Memory B cell (primary cell): ENCODE data around the gene PLAC8L1.
"Not testable (repeated sequence)": the region's sequence is repeated elsewhere in the genome, so short reads cannot be mapped to it uniquely, and the experiment has no call there.

Experiments used
- ATAC-seq: fragments of 150-1000 bp; cut with Tn5 transposase; 2 replicates; pipeline ENCODE4 v1.10.0; 2021; ENCODE audit warnings: low read depth, mild to moderate bottlenecking, moderate library complexity
- DNase-seq, 2 donors: peaks; one replicate each; pipeline ENCODE4 v3.0.0; 2022; ENCODE audit warnings: low spot score in 2 of 2
- H3K27ac Mint-ChIP-seq: one replicate; pipeline ENCODE4 v1.8.0; 2022; ENCODE audit warnings: mild to moderate bottlenecking, moderate library complexity, mixed read lengths
- H3K27me3 Mint-ChIP-seq: one replicate; pipeline ENCODE4 v1.8.0; 2022; ENCODE audit warnings: mixed read lengths
- H3K36me3 Mint-ChIP-seq: one replicate; pipeline ENCODE4 v1.8.0; 2022; ENCODE audit warnings: mild to moderate bottlenecking, mixed read lengths
- H3K4me1 Mint-ChIP-seq: one replicate; pipeline ENCODE4 v1.8.0; 2022; ENCODE audit warnings: mixed read lengths
- H3K4me3 Mint-ChIP-seq: one replicate; pipeline ENCODE4 v1.8.0; 2022; ENCODE audit warnings: mild to moderate bottlenecking, moderate library complexity, mixed read lengths
- H3K9me3 Mint-ChIP-seq: one replicate; pipeline ENCODE4 v1.8.0; 2022; ENCODE audit warnings: mixed read lengths

PLAC8L1 gene

GRCh38 chr5:146105477-146105876 lies at the start of gene PLAC8L1:
Gene PLAC8L1 (minus strand): TSS chr5:146105577. CDS start chr5:146104311, 1,266 bp downstream.
- DNase-seq (no peak), ATAC-seq (no peak)
- H3K4me1 Mint-ChIP-seq: peaks cover 5% of the 10 kb centered on the region
- no peak within 1 kb of the TSS for H3K27ac Mint-ChIP-seq
- no peaks in the 10 kb centered on the region for H3K9me3 Mint-ChIP-seq
- H3K27me3 Mint-ChIP-seq: no peaks in the 10 kb centered on the region
- H3K4me3 Mint-ChIP-seq: no peak within 1 kb of the TSS
- peaks cover 6% of the 10 kb centered on the region for H3K36me3 Mint-ChIP-seq

- H3K27ac Mint-ChIP-seq: no peak overlapping the region
Measured at GRCh38 chr5:146151970-146152369, 46.6 kb upstream of the PLAC8L1 start.

GRCh38 chr5:146137967-146138403 lies 32.6 kb upstream of the PLAC8L1 start:
- no peaks in the 10 kb centered on the region for H3K4me1 Mint-ChIP-seq
- ATAC-seq: no peak
- peaks cover 26% of the 10 kb centered on the region for H3K36me3 Mint-ChIP-seq
- no peak overlapping the region for H3K4me3 Mint-ChIP-seq
- no peaks in the 10 kb centered on the region for H3K27me3 Mint-ChIP-seq
- no peak overlapping the region for H3K27ac Mint-ChIP-seq
- DNase-seq: no peak
- H3K9me3 Mint-ChIP-seq: no peaks in the 10 kb centered on the region

More at GRCh38 chr5:146151970-146152369, 46.6 kb upstream of the PLAC8L1 start:
- H3K36me3 Mint-ChIP-seq: peaks cover 41% of the 10 kb centered on the region
- no peaks in the 10 kb centered on the region for H3K9me3 Mint-ChIP-seq
- DNase-seq (no peak), ATAC-seq (no peak)
- no peaks in the 10 kb centered on the region for H3K4me1 Mint-ChIP-seq
- no peak overlapping the region for H3K4me3 Mint-ChIP-seq
- no peaks in the 10 kb centered on the region for H3K27me3 Mint-ChIP-seq

GRCh38 chr5:146130440-146131045 lies 25.2 kb upstream of the PLAC8L1 start:
- H3K4me1 Mint-ChIP-seq: no peaks in the 10 kb centered on the region
- no peaks in the 10 kb centered on the region for H3K27me3 Mint-ChIP-seq
- H3K9me3 Mint-ChIP-seq: no peaks in the 10 kb centered on the region
- no peak overlapping the region for H3K4me3 Mint-ChIP-seq
- ATAC-seq: no peak
- H3K27ac Mint-ChIP-seq: no peak overlapping the region
- H3K36me3 Mint-ChIP-seq: peaks cover 26% of the 10 kb centered on the region
- DNase-seq: no peak

- DNase-seq: no peak
- no peak overlapping the region for H3K4me3 Mint-ChIP-seq
- no peak for ATAC-seq
- H3K9me3 Mint-ChIP-seq: no peaks in the 10 kb centered on the region
- no peak overlapping the region for H3K27ac Mint-ChIP-seq
- no peaks in the 10 kb centered on the region for H3K27me3 Mint-ChIP-seq
- H3K36me3 Mint-ChIP-seq: peaks cover 45% of the 10 kb centered on the region
- H3K4me1 Mint-ChIP-seq: no peaks in the 10 kb centered on the region
Measured at GRCh38 chr5:146126068-146126467, 20.7 kb upstream of the PLAC8L1 start.

GRCh38 chr5:146124580-146124979 lies 19.2 kb upstream of the PLAC8L1 start:
- H3K4me3 Mint-ChIP-seq: no peak overlapping the region
- H3K9me3 Mint-ChIP-seq: no peaks in the 10 kb centered on the region
- DNase-seq: no peak
- H3K27ac Mint-ChIP-seq: no peak overlapping the region
- no peak for ATAC-seq
- H3K27me3 Mint-ChIP-seq: no peaks in the 10 kb centered on the region
- H3K4me1 Mint-ChIP-seq: no peaks in the 10 kb centered on the region
- peaks cover 53% of the 10 kb centered on the region for H3K36me3 Mint-ChIP-seq

- H3K27ac Mint-ChIP-seq, H3K4me1 Mint-ChIP-seq: not testable (repeated sequence)
Measured at GRCh38 chr5:146121451-146121850, 16.1 kb upstream of the PLAC8L1 start.

GRCh38 chr5:146118322-146118721 lies 12.9 kb upstream of the PLAC8L1 start:
- no peak for ATAC-seq
- Mint-ChIP-seq H3K27ac (no peak overlapping the region), H3K36me3 (peaks cover 51% of the 10 kb centered on the region), H3K4me3 (no peak overlapping the region), H3K9me3 (no peaks in the 10 kb centered on the region), H3K27me3 (no peaks in the 10 kb centered on the region), H3K4me1 (no peaks in the 10 kb centered on the region)
- no peak for DNase-seq

More at GRCh38 chr5:146121451-146121850, 16.1 kb upstream of the PLAC8L1 start:
- peaks cover 64% of the 10 kb centered on the region for H3K36me3 Mint-ChIP-seq
- not testable (repeated sequence) for H3K4me3 Mint-ChIP-seq, H3K9me3 Mint-ChIP-seq, ATAC-seq, DNase-seq, H3K27me3 Mint-ChIP-seq

- not testable (repeated sequence) for H3K4me3 Mint-ChIP-seq, H3K27ac Mint-ChIP-seq, DNase-seq, H3K4me1 Mint-ChIP-seq, H3K27me3 Mint-ChIP-seq, ATAC-seq, H3K9me3 Mint-ChIP-seq
- peaks cover 46% of the 10 kb centered on the region for H3K36me3 Mint-ChIP-seq
Measured at GRCh38 chr5:146117216-146117615, 11.8 kb upstream of the PLAC8L1 start.

GRCh38 chr5:146116361-146116760 lies 11.0 kb upstream of the PLAC8L1 start:
- peaks cover 38% of the 10 kb centered on the region for H3K36me3 Mint-ChIP-seq
- no peak overlapping the region for H3K4me3 Mint-ChIP-seq
- H3K27me3 Mint-ChIP-seq: no peaks in the 10 kb centered on the region
- DNase-seq: no peak
- H3K4me1 Mint-ChIP-seq: no peaks in the 10 kb centered on the region
- H3K9me3 Mint-ChIP-seq: no peaks in the 10 kb centered on the region
- H3K27ac Mint-ChIP-seq: peak overlapping the region; percentile 3
- ATAC-seq: no peak

GRCh38 chr5:146112476-146112875 lies 7.1 kb upstream of the PLAC8L1 start:
- Mint-ChIP-seq H3K36me3 (peaks cover 13% of the 10 kb centered on the region), H3K4me3 (no peak overlapping the region), H3K4me1 (no peaks in the 10 kb centered on the region), H3K27ac (no peak overlapping the region), H3K27me3 (no peaks in the 10 kb centered on the region), H3K9me3 (no peaks in the 10 kb centered on the region)
- ATAC-seq: no peak
- DNase-seq: no peak

GRCh38 chr5:146111409-146111808 lies 6.0 kb upstream of the PLAC8L1 start:
- DNase-seq: no peak
- Mint-ChIP-seq H3K4me3 (no peak overlapping the region), H3K4me1 (peaks cover 5% of the 10 kb centered on the region), H3K27ac (no peak overlapping the region), H3K36me3 (peaks cover 11% of the 10 kb centered on the region), H3K9me3 (no peaks in the 10 kb centered on the region), H3K27me3 (no peaks in the 10 kb centered on the region)
- ATAC-seq: no peak

- Mint-ChIP-seq H3K27ac (no peak overlapping the region), H3K36me3 (peaks cover 9% of the 10 kb centered on the region), H3K4me3 (no peak overlapping the region), H3K9me3 (no peaks in the 10 kb centered on the region), H3K27me3 (no peaks in the 10 kb centered on the region), H3K4me1 (peaks cover 5% of the 10 kb centered on the region)
- no peak for ATAC-seq
- DNase-seq: no peak
Measured at GRCh38 chr5:146109379-146109778, 4.0 kb upstream of the PLAC8L1 start.

- not testable (repeated sequence) for H3K27me3 Mint-ChIP-seq, H3K27ac Mint-ChIP-seq, H3K36me3 Mint-ChIP-seq, DNase-seq, H3K4me3 Mint-ChIP-seq, ATAC-seq, H3K4me1 Mint-ChIP-seq, H3K9me3 Mint-ChIP-seq
Measured at GRCh38 chr5:146108870-146109269, 3.5 kb upstream of the PLAC8L1 start.

- DNase-seq (no peak), ATAC-seq (no peak)
- H3K27me3 Mint-ChIP-seq: no peaks in the 10 kb centered on the region
- H3K9me3 Mint-ChIP-seq: no peaks in the 10 kb centered on the region
- no peak overlapping the region for H3K4me3 Mint-ChIP-seq
- peaks cover 8% of the 10 kb centered on the region for H3K36me3 Mint-ChIP-seq
- peaks cover 5% of the 10 kb centered on the region for H3K4me1 Mint-ChIP-seq
- no peak overlapping the region for H3K27ac Mint-ChIP-seq
Measured at GRCh38 chr5:146107901-146108300, 2.5 kb upstream of the PLAC8L1 start.
